ENCODE measurements around the gene CCDC80.
A peak's percentile ranks its signal among the peaks of the same experiment; 100 is the strongest.

Gene CCDC80

DNA sequence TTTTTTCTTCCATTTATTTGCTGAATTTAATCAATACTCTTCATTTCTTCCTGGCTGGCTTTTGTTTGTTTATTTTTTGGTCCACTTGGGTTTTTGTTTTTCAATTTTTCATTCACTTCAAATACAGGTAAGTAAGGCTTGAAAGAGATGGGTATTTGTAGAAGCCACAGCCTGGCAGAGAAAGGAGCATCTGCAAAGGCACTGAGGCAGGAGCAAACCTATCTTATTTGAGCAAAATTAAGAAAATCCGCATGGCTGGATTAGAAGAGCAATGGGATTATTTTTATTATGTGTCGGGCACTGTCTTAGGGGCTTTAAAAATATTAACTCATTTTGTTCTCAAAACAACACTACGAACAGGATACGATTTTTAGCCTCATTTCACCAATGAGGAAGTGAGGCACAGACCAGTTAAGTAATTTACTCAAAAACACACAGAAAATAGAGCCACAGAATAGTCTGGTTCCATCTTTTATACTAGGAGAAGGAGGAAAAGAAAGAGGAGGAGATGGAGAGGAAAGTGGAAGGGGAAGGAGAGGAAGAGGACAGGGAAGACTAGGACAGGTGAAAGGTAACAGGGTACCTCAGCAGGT lies 35.1 kb upstream of the CCDC80 start:
- H3K36me3 ChIP-seq (ENCODE audit: insufficient read depth, low read length) = no peaks in the 10 kb centered on the region
- no peaks in the 10 kb centered on the region for H3K9me2 ChIP-seq (replicated peaks; ENCODE audit: low read depth, low read length)
- H2AFZ ChIP-seq (ENCODE audit: low read length) = no peak overlapping the region
- peak overlapping the region; percentile 42 for H3K4me2 ChIP-seq (ENCODE audit: low read depth, low read length, poor library complexity, severe bottlenecking)
- H3F3A ChIP-seq (ENCODE audit: low read depth) = no peaks in the 10 kb centered on the region
- H3K4me1 ChIP-seq (ENCODE audit: insufficient read depth, low read length, poor library complexity, severe bottlenecking) = peaks cover 21% of the 10 kb centered on the region
- peaks cover 4% of the 10 kb centered on the region for H3K27me3 ChIP-seq (ENCODE audit: insufficient read depth, low read length, poor library complexity, severe bottlenecking)
- TF ChIP-seq EZH2phosphoT487 (IDR thresholded peaks at IDR 0.05; ENCODE audit: borderline replicate concordance) (no peak), CTCF (conservative IDR thresholded peaks at IDR 0.05; ENCODE audit: low read length) (no peak)
- no peaks in the 10 kb centered on the region for H3K9me3 ChIP-seq (ENCODE audit: insufficient read depth, low read depth, low read length)
- no peak overlapping the region for H3K4me3 ChIP-seq (ENCODE audit: low read length, poor library complexity, severe bottlenecking)
- H3K79me2 ChIP-seq (ENCODE audit: insufficient read depth, low read length) = no peaks in the 10 kb centered on the region
- H4K20me1 ChIP-seq (ENCODE audit: insufficient read depth, low read length, poor library complexity, severe bottlenecking) = no peaks in the 10 kb centered on the region
- H3K9ac ChIP-seq (ENCODE audit: low read depth, low read length, poor library complexity, severe bottlenecking) = no peak overlapping the region

DNA sequence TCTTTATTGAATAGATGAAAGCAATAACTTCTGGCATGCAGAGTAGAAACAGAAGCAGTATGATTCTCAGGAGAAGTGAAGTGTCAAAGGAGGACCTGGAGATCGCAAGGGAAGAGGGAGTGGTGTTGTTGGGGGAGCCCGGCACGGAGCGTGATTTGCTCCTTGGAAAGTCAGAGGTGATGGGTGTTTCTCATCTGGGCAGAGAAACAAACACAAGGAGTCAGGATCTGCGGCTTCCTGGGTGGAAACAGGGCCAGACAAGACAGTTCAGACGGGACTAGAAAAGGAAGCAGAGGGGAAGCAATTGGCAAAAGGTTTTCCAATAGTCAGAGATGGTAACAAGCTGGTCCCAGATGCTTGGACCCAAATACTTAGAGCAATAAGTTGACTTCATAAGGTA lies 34.4 kb upstream of the CCDC80 start:
- no peak overlapping the region for H3K4me3 ChIP-seq (ENCODE audit: low read length, poor library complexity, severe bottlenecking)
- TF ChIP-seq CTCF (conservative IDR thresholded peaks at IDR 0.05; ENCODE audit: low read length) (no peak), EZH2phosphoT487 (IDR thresholded peaks at IDR 0.05; ENCODE audit: borderline replicate concordance) (no peak)
- H3K9ac ChIP-seq (ENCODE audit: low read depth, low read length, poor library complexity, severe bottlenecking) = no peak overlapping the region
- H3F3A ChIP-seq (ENCODE audit: low read depth) = no peaks in the 10 kb centered on the region
- H2AFZ ChIP-seq (ENCODE audit: low read length) = no peak overlapping the region
- no peaks in the 10 kb centered on the region for H4K20me1 ChIP-seq (ENCODE audit: insufficient read depth, low read length, poor library complexity, severe bottlenecking)
- no peaks in the 10 kb centered on the region for H3K9me2 ChIP-seq (replicated peaks; ENCODE audit: low read depth, low read length)
- H3K27me3 ChIP-seq (ENCODE audit: insufficient read depth, low read length, poor library complexity, severe bottlenecking) = peaks cover 4% of the 10 kb centered on the region
- no peak overlapping the region for H3K4me2 ChIP-seq (ENCODE audit: low read depth, low read length, poor library complexity, severe bottlenecking)
- H3K9me3 ChIP-seq (ENCODE audit: insufficient read depth, low read depth, low read length) = no peaks in the 10 kb centered on the region
- no peaks in the 10 kb centered on the region for H3K36me3 ChIP-seq (ENCODE audit: insufficient read depth, low read length)
- H3K79me2 ChIP-seq (ENCODE audit: insufficient read depth, low read length) = no peaks in the 10 kb centered on the region
- H3K4me1 ChIP-seq (ENCODE audit: insufficient read depth, low read length, poor library complexity, severe bottlenecking) = peaks cover 21% of the 10 kb centered on the region

DNA sequence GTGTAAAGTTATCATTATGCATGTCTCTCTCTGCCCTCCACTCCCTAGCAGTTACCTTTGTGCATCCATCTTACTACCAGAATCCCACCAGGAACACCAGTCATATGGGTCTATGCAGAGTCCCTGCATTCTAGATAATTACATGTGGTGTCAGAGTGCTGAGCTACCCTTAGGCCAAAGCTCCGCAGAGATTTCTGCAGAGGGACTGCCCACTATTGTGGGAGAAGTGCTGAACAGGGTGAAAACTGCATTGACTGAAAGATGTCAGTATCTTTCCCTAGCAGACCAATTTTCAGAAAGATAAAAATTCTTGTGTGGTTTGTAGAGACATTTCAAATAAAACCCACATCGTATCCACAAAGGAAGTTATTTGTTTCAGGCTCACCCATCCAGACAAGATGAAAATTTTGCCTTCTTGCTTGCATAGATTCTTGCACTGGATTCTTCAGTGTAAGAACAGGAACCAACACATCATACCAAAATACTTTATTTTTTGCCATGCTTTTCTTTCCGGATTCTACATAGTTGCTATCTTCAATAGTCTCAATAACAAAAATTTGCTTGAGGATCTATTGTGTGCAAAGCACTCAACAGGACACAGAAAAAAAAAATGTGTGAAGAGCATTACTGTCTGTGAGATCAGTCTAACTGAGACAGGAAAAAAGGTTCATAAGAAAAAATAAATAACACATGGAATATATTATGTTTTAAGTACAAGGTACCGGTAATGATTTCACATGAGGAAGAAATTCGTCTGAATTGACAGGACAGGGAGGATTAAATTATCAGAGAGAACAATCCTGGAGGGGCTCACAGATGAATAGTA lies 32.0 kb upstream of the CCDC80 start:
- TF ChIP-seq CTCF (conservative IDR thresholded peaks at IDR 0.05; ENCODE audit: low read length) (no peak), EZH2phosphoT487 (IDR thresholded peaks at IDR 0.05; ENCODE audit: borderline replicate concordance) (no peak)
- peaks cover 4% of the 10 kb centered on the region for H3K27me3 ChIP-seq (ENCODE audit: insufficient read depth, low read length, poor library complexity, severe bottlenecking)
- H3K4me3 ChIP-seq (ENCODE audit: low read length, poor library complexity, severe bottlenecking) = no peak overlapping the region
- H3K9me2 ChIP-seq (replicated peaks; ENCODE audit: low read depth, low read length) = no peaks in the 10 kb centered on the region
- peaks cover 21% of the 10 kb centered on the region for H3K4me1 ChIP-seq (ENCODE audit: insufficient read depth, low read length, poor library complexity, severe bottlenecking)
- no peaks in the 10 kb centered on the region for H3F3A ChIP-seq (ENCODE audit: low read depth)
- H3K36me3 ChIP-seq (ENCODE audit: insufficient read depth, low read length) = no peaks in the 10 kb centered on the region
- no peak overlapping the region for H2AFZ ChIP-seq (ENCODE audit: low read length)
- no peaks in the 10 kb centered on the region for H3K79me2 ChIP-seq (ENCODE audit: insufficient read depth, low read length)
- H3K4me2 ChIP-seq (ENCODE audit: low read depth, low read length, poor library complexity, severe bottlenecking) = no peak overlapping the region
- no peaks in the 10 kb centered on the region for H3K9me3 ChIP-seq (ENCODE audit: insufficient read depth, low read depth, low read length)
- no peak overlapping the region for H3K9ac ChIP-seq (ENCODE audit: low read depth, low read length, poor library complexity, severe bottlenecking)
- no peaks in the 10 kb centered on the region for H4K20me1 ChIP-seq (ENCODE audit: insufficient read depth, low read length, poor library complexity, severe bottlenecking)

Data from Loucy (cell line).